Activated CD8-positive, alpha-beta memory T cell treated with anti-CD3 and anti-CD28 coated beads, Interleukin-2, amount 50 U/mL, for 4 hours (primary cell): ENCODE measurements around the gene C7orf33.
"Not testable (repeated sequence)": the region's sequence is repeated elsewhere in the genome, so short reads cannot be mapped to it uniquely, and the experiment has no call there.

Experiments used
- DNase-seq: peaks from one replicate; pipeline ENCODE4 v3.0.0-alpha.2; 2020

The C7orf33 gene, protein sequence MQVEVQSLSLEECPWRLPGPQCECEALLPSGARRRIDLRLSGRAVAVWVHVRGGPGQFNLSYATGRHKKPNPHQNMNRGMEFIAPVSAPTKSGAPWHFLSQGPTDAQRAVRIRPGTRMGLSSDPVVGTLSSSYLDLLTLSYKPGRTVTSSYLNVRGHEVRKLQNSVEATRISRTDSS

DNA sequence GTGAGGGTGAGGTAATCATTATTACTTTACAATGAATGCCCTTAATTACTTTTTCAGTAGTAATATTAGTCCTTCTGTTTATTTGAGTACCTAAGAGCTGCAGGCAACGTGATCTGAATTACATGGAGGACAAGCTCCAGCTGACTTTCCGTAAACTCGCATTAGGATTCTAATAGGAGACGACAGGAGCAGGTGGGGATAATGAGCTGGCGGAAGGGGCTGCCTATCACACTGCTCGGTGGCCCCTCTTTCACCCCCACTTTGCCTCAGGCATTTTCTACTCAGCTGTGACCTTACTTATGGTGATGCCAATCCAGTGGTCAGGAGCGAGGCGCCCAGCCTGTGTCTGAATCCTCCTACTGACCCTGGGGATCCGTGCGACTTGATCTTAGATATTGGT lies at the start of gene C7orf33:
Gene C7orf33, plus strand, starts transcription at position 296 of the 400 bp plus-strand sequence. CDS start 160 bp downstream, outside the sequence.
- no peak for DNase-seq

DNA sequence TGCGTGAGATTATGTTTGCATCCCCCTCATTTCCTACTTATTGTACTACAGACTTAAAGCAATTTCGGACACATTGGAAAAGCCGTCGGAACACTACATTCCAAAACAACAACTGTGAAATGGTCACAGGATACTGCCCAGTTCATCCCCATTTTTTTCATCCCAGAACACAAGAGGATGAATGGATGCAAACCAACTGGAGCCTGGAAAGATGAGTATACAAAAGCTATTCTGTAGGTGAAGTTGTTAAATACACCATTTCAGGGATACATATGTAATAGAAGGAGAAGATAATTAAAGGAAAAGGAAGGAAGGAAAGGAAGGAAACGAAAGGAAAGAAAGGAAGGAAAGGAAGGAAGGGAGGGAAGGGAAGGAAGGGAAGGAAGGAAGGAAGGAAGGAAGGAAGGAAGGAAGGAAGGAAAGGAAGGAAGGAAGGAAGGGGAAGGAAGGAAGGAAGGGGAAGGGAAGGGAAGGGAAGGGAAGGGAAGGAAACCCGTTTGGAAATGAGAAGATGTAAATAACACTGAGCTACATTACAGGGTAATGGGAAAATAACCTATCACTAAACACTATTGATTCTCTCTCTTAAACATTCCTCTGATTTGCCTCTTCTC lies 48.6 kb upstream of the C7orf33 start:
- no peak for DNase-seq

DNA sequence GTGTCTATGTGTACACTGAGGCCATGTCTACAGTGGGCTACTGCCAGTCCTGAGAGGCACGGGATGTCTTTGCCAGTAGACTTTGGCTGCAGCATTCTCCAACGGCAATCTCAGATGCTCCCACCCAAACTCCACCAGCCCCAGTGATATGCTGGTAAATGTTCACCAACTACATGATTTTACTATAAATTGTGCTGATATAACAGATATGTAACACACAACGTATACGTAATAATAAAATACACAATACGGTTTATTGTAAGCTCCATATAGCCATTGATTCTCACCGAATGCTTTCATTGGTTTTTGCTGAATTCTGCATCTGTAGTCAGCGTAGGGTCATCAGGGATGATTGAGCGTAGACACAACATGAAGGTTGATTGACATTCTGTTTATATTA lies 47.3 kb upstream of the C7orf33 start:
- DNase-seq = no peak

DNA sequence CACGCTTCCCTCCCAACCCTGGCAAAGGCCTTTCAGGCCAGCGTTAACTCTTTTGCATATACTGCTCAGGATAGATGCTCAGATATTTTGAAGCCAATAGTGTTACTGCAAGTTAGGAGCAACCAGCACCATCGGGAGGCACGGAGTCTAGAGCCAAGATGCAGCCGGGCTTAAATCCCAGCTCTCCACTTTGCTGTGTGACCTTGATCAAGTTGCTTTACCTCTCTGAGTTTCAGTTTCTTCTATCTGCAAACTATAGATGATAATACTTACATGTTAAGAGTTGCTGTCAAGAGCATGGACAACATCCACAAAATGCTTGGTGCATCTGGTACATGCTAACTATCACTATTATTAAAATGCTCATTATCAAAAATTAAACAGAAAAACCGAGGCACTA lies 45.4 kb upstream of the C7orf33 start:
- DNase-seq = no peak

DNA sequence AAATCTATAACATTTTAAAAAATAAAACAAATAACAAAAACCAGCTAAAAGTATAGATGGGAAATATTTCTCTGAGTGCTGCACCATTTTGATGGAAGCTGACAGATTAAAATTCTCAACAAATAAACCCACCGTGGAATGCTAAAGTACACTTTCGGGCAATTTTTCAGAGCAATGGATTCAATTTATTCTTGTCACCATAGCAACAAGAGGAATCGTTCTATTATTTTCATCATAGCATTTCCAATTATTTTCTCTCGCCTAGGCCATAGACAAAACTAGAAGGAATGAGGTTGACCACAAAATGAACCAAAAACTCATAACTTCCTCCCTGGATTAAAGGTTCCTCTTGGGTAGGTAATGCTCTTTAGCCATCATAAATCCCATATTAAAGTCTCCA lies 44.6 kb upstream of the C7orf33 start:
- DNase-seq = no peak

DNA sequence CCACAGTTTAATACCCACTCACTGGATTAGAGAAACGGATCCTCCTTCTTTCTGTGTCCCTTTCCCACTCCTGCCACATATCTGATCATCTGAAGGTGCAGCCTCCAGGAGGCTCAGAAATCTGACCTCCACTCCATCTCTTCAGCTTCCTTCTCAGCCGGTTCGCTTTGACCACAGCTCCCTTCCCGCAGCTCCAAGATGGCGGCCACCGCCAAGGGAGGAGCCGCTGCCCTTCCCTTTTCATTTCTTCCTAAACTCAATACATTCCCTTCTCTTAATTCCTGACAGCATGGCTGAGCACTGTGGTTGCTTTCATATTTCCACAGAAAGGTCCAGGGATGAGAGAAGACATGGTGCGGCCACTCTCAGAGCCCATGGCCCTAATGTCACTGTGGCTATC lies 43.7 kb upstream of the C7orf33 start:
- DNase-seq = no peak

DNA sequence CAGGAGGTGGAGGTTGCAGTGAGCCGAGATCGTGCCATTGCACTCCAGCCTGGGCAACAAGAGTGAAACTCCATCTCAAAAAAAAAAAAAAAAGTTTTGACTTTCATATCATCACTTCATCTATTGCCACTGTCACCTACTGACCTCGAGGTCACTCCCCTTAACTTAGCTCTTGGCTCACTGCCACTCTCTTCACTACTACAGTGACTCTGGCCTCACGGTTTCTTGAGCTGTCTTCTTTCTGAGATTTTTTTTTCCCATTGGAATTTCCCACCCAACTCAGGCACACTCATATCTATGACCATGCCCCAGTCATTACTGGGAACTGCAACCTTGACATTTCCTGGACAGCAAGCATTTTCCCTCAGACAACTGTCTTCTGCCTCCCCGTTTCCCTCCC lies 42.6 kb upstream of the C7orf33 start:
- no peak for DNase-seq

DNA sequence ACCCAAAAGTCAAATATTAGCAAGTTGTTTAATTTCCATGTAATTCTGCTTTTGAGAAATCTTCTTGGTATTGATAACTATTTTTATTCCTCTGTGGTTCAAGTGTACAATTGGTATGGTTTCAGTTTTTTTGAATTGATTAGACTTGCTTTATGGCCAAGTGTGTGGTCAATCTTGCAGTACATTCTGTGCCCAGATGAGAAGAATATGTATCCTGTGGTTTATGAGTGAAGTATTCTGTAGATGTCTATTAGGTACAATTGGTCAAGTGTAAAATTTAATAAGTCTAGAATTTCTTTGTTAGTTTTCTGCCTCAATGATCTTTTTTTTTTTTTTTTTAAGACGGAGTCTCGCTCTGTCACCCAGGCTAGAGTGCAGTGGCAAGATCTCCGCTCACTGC lies 36.6 kb upstream of the C7orf33 start:
- no peak for DNase-seq

DNA sequence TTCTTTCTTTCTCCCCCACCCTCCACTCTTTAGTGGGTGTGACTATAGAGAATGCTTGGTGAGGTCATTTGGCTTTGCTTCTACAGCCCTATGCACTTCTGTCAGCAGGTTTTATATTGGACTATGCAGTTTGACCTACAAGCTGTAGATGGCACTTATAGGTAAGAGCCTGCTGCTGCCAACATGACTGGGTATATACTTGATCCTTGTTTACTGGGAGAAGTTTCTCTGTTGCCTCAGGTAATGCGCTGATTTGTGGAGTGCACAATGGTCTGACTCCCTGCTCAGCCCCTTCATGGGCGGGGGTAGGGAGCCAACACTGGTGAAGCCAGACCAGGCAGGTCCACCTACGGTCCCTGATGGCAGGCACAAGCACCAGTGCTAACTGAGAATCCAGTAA lies 33.7 kb upstream of the C7orf33 start:
- DNase-seq = no peak

DNA sequence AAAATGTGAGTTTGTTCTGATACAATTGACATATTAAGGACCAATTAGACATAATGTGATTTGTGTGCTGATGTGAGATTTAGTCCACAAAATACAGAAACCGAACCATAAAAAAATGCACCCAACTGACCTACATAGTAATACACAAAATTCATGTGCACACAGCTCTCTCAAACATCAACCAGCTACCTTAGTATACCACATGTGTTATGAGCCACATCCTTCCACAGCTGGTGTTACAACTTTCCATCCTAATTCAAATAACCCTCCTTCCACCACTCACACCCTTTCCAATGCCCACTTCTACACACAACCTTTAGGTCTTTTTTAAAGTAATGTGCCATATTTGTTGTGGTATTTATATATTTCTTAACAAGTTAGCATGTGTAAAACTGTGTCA lies 31.7 kb upstream of the C7orf33 start:
- DNase-seq = no peak

DNA sequence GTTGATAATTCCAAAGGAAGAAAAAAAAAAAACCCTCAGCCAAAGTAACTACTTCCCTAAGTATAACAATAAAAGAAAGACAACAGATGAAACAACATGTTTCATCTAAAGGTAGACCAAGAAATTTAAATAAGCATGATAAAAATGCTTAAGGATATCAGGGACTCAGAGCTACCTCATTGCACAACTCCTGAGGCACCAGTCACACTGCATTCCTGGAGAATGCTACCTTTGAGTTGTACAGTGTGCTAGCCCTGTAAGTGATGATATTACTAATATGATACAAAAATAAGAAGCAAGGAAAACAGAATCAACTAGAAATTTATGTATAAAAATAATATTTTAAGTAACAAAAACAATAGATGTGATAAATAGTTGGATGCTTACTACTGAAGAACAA lies 29.5 kb upstream of the C7orf33 start:
- no peak for DNase-seq

DNA sequence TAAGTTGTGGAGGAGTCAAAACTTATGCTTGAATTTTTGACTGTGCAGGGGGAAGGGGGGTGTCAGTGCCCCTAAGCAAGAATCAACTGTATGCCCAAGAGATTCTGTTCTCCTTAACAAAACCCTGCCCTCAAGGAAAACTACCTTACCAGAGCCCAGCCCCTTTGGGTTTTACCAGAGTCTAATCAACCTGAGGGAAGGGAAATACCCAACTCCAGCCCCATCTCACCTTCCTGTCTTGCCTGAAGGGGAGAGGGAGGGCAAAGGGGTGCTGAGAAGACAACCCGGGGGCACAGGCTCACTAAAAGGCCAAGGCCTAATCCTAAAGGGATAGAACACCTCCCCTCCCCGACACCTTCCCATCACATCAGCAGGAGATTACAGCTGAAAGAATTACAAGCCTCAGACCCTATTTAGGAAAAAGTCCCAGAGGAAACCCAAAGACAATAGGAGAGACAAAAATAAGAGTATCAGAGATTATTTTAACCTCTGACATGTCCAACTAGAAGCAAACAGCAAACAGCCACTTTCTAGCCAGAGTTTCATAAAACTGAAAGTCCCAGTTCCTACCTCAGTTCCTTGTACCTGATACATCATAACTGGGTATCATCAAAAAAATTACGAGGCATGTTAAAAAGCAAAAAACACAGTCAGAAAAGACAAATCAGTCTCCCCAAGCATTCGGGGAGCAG lies 26.8 kb upstream of the C7orf33 start:
- no peak for DNase-seq

DNA sequence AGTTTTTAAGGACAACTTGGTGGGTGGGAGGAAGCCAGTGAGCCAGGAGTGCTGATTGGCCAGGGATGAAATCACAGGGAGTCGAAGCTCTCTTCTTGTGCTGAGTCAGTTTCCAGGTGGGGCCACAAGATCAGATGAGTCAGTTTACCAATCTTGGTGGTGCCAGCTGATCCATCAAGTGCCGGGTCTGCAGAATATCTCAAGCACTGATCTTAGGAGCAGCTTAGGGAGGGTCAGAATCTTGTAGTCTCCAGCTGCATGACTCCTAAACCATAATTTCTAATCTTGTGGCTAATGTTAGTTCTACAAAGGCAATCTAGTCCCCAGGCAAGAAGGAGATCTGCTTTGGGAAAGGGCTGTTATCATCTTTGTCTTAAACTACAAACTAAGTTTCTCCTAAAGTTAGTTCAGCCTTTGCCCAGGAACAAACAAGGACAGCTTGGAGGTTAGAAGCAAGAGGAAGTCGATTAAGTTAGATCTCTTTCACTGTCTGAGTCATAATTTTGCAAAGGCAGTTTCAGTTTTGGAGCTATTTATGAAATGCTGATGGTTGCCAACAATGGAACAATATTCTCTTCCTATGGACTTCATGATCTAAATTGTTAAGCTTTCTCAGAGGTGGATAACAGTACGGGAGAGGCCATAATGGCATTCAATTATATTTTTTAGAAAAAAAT lies 26.2 kb upstream of the C7orf33 start:
- not testable (repeated sequence) for DNase-seq

DNA sequence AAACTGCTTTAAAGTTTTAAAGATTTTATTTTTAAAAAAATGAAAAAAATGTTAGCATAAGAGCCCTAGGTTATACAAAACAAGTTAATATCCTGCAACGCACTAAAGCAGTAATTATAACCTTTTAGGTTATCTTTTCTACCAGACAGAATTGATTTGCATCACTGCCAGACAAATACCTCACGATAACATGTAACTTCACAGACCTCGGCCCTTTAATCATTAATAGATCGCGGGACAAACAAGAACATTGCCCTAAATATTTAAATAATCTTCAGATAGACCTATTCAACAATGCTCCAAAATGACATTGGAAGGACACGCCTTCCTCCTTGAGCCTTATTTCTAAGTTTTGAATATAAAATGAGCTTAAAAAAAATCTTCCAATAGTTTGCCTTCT lies 23.8 kb upstream of the C7orf33 start:
- DNase-seq = no peak

DNA sequence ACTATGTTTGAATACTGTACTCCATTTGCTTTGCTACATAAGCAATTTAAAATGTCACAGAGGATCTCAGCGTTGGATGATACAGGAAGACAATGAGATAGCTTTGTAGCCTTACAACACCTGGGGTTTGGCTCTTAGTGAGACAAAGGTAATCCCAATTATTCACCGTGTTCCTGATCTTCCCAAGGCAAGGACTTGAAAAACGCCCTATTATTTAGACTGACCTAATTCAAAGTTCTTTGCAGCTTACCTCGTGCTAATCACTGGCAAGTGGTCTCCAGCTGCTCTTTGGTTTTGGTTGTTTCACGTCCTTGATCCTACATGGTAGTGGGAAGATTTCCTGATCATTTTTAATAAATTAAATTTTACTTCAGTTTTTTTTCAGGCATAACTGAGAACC lies 23.0 kb upstream of the C7orf33 start:
- no peak for DNase-seq

DNA sequence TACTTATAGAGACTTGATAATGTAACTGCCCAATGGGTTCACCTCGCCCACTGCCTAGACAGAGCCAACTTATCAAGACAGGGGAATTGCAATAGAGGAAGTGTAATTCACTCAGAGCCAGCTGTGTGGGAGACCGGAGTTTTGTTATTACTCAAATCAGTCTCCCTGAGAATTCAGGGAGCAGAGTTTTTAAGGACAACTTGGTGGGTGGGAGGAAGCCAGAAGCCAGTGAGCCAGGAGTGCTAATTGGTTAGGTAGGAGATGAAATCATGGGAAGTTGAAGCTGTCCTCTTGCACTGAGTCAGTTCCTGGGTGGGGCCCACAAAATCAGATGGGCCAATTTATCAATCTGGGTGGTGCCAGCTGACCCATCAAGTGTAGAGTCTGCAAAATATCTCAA lies 20.1 kb upstream of the C7orf33 start:
- no peak for DNase-seq

DNA sequence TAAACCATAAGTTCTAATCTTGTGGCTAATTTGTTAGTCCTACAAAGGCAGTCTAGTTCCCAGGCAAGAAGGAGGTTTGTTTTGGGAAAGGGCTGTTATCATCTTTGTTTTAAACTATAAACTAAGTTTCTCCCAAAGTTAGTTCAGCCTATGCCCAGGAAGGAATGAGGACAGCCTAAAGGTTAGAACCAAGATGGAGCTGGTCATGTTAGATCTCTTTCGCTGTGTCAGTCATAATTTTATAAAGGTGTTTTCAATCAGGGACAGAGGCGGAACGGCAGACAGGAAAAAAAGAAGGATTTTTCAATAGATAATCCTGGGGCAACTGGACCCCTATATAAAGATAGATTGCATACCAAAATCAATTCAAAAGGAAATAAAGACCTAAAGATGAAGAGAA lies 19.6 kb upstream of the C7orf33 start:
- not testable (repeated sequence) for DNase-seq

DNA sequence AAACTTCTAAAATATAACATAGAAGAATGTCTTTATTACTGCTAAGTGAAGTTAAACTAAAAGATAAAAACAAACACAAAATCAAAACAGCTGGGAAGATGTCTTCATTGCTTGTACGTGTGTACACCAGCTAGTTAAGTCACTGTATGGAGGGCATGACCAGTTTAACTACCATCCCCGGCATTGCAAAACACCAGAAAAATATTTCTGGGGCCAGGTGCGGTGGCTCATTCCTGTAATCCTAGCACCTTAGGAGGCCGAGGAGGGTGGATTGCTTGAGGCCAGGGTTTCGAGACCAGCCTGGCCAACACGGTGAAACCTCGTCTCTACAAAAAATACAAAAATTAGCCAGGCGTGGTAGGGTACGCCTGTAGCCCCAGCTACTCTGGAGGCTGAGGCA lies 19.2 kb upstream of the C7orf33 start:
- DNase-seq = no peak

DNA sequence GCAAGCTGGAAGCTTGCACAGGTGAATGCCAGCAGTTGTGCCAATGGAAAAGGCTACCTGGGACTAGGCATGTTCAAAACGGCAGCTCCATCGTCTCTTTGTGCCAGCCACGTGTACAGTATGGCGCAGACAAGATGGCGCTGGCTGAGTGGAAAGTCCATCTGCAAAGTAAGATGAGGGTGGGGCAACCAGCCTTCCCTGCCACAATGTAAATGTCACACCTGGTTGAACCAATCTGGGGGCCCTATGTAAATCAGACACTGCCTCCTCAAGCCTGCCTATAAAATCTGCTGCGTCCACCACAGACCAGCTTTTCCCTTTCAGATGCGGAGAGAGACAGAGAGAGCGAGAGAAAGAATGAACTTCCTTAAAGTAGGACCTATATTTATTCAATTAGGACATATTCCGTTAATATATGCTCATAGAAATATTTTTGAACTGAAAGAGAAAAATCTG lies 18.5 kb upstream of the C7orf33 start:
- no peak for DNase-seq

DNA sequence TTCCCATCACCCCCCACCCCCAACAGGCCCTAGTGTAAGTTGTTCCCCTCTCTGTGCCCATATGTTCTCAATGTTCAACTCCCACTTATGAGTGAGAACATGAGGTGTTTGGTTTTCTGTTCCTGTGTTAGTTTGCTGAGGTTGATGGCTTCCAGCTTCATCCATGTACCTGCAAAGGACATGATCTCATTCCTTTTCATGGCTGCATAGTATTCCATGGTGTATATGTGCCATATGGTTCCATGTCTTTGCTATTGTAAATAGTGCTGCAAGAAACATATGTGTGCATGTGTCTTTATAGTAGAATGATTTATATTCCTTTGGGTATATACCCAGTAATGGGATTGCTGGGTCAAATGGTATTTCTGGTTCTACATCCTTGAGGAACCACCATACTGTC lies 17.0 kb upstream of the C7orf33 start:
- not testable (repeated sequence) for DNase-seq

DNA sequence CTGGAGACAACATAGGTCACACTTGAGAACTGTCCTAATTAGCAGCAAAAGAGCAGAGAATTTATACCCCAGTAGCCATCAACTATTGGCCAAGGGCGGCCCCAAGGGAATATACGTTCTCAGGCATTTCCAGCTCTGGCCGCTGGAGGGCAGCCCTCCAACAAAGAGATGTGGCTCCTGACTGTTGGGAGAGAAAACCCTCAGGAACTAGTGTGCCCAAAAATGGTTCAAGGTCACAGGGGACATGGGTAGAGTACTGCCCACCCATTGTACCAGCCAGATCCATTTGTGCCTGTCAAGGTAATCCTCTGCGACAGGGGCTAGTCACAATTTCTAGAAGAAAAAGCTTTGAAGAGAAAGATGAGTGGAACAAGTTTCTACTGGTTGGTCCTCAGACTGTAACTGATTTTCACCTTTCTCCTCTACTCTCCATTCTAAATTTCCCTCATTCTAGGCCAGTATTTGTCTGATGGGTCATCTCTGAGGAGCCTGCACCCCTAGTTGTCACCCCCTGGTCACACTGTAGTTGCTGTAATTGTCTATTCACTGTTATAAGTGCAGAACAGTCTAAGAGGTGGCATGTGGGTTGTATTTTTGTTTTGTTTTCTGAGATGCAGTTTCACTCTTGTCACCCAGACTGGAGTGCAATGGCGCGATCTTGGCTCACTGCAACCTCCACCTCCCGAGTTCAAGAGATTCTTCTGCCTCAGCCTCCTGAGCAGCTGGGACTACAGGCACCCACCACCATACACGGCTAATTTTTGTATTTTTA lies 14.7 kb upstream of the C7orf33 start:
- DNase-seq = peak; percentile 75

DNA sequence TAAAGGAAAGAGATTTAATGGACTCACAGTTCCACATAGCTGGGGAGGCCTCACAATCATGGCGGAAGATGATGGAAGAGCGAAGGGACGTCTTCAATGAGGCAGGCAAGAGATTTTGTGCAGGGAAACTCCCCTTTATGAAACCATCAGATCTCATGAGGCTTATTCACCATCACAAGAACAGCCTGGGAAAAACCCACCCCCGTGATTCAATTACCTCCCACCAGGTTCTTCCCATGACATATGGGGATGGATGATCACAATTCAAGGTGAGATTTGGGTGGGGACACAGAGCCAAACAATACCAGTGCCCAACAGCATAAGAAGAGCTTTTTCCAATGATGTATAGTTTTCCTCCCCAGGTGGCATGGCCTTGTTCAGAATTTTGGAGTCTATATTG lies 11.2 kb upstream of the C7orf33 start:
- no peak for DNase-seq

DNA sequence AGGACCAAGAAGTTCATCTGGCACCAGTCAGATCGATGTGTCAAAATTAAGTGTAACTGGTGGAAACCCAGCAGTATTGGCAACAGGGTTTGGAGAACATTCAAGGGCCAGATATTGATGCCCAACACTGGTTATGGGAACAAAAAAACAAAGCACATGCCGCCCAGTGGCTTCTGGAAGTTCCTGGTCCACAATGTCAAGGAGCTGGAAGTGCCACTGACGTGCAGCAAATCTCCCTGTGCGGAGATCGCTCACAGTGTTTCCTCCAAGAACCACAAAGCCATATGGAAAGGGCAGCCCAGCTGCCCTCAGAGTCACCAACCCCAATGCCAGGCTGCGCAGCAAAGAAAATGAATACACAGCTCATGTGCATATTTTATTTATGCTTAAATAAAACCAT lies 10.1 kb upstream of the C7orf33 start:
- DNase-seq = no peak
